ENCODE data around the gene JMJD7. TPM values are rescaled to one million over a fixed set of nuclear protein-coding genes. Genes with fewer than 3 reads are reported as not detected.

The JMJD7 gene
- total RNA-seq, 1 donor from 2014 or later = 26.2 TPM

GRCh38 chr15:41851167-41851523 lies 23.3 kb downstream of the JMJD7 start:
- no peaks in the 10 kb centered on the region for H3K4me1 Mint-ChIP-seq (ENCODE audit: low read depth)
- H3K9me3 Mint-ChIP-seq (ENCODE audit: low read depth) = no peaks in the 10 kb centered on the region
- TF ChIP-seq, protein P1, sequence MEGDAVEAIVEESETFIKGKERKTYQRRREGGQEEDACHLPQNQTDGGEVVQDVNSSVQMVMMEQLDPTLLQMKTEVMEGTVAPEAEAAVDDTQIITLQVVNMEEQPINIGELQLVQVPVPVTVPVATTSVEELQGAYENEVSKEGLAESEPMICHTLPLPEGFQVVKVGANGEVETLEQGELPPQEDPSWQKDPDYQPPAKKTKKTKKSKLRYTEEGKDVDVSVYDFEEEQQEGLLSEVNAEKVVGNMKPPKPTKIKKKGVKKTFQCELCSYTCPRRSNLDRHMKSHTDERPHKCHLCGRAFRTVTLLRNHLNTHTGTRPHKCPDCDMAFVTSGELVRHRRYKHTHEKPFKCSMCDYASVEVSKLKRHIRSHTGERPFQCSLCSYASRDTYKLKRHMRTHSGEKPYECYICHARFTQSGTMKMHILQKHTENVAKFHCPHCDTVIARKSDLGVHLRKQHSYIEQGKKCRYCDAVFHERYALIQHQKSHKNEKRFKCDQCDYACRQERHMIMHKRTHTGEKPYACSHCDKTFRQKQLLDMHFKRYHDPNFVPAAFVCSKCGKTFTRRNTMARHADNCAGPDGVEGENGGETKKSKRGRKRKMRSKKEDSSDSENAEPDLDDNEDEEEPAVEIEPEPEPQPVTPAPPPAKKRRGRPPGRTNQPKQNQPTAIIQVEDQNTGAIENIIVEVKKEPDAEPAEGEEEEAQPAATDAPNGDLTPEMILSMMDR (IDR thresholded peaks at IDR 0.05; ENCODE audit: unreplicated experiment) = no peak
- DNase-seq (ENCODE audit: low spot score, unreplicated experiment) = no peak
- H3K36me3 Mint-ChIP-seq (ENCODE audit: insufficient read depth) = peaks cover 7% of the 10 kb centered on the region
- H3K4me3 Mint-ChIP-seq (ENCODE audit: low read depth) = no peak overlapping the region
- no peaks in the 10 kb centered on the region for H3K27me3 Mint-ChIP-seq
- H3K27ac Mint-ChIP-seq = no peak overlapping the region

DNA sequence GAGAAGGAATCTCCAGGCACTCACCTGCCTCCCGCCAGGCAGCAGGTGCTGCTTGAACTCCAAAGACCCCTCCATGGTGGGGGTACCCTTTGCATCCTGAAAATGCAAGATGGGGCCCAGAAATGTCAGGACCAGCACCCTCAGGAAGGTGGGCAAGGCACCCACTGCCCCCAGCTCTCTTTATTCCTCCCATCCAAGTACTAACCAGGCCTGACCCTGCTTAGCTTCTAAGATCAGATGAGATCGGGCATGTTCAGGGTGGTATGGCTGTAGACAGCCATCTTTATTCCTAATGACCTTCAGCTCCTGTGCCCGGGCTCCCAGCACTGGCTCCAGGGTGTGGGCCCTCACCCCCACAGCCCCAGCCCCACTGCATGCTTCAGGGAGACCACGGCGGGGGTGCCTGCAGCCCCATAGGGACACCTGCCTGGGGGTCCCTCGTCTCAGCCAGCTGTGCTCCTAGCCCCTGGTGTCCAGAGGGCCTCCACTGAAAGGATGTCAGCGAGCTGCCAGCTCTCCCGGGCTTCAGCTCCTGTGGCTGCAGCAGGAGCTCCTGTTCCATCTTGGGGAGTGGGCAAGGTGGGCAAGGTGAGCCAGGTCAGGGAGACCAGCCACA lies 24.0 kb downstream of the JMJD7 start:
- Mint-ChIP-seq H3K27me3 (no peaks in the 10 kb centered on the region), H3K9me3 (ENCODE audit: low read depth) (no peaks in the 10 kb centered on the region), H3K4me3 (ENCODE audit: low read depth) (no peak overlapping the region), H3K27ac (no peak overlapping the region), H3K36me3 (ENCODE audit: insufficient read depth) (peaks cover 5% of the 10 kb centered on the region), H3K4me1 (ENCODE audit: low read depth) (no peaks in the 10 kb centered on the region)
- no peak for DNase-seq (ENCODE audit: low spot score, unreplicated experiment)
- TF ChIP-seq, protein P1 (IDR thresholded peaks at IDR 0.05; ENCODE audit: unreplicated experiment) = no peak

GRCh38 chr15:41852736-41853590 lies 25.1 kb downstream of the JMJD7 start:
- H3K27me3 Mint-ChIP-seq = no peaks in the 10 kb centered on the region
- no peaks in the 10 kb centered on the region for H3K9me3 Mint-ChIP-seq (ENCODE audit: low read depth)
- H3K4me1 Mint-ChIP-seq (ENCODE audit: low read depth) = no peaks in the 10 kb centered on the region
- no peak overlapping the region for H3K27ac Mint-ChIP-seq
- H3K4me3 Mint-ChIP-seq (ENCODE audit: low read depth) = no peak overlapping the region
- DNase-seq (ENCODE audit: low spot score, unreplicated experiment) = no peak
- TF ChIP-seq, protein P1 (IDR thresholded peaks at IDR 0.05; ENCODE audit: unreplicated experiment) = no peak
- peaks cover 3% of the 10 kb centered on the region for H3K36me3 Mint-ChIP-seq (ENCODE audit: insufficient read depth)

DNA sequence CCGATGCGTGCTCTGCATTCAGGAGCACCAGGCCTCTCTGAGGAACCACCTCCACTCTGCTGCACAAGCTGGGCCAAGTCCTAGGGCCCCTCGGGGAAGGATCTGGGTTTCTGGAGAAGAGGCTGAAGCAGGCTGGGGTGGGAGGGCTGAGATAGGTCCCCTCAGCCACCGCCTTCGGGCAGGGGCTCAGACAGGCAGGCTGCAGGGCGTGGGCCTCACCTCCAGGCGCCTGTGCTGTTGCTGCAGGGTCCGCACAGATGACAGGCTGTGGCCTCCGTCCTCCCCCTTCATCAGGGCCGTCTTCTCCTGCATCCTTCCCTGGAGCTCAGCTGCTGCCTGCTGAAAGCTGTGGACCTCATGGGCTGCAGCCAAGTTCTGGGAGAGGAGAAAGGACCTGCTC lies 25.9 kb downstream of the JMJD7 start:
- Mint-ChIP-seq H3K27me3 (no peaks in the 10 kb centered on the region), H3K4me1 (ENCODE audit: low read depth) (no peaks in the 10 kb centered on the region), H3K4me3 (ENCODE audit: low read depth) (no peak overlapping the region), H3K27ac (no peak overlapping the region), H3K36me3 (ENCODE audit: insufficient read depth) (no peaks in the 10 kb centered on the region), H3K9me3 (ENCODE audit: low read depth) (no peaks in the 10 kb centered on the region)
- TF ChIP-seq, protein P1 (IDR thresholded peaks at IDR 0.05; ENCODE audit: unreplicated experiment) = no peak
- no peak for DNase-seq (ENCODE audit: low spot score, unreplicated experiment)

- Mint-ChIP-seq H3K4me3 (ENCODE audit: low read depth) (no peak overlapping the region), H3K4me1 (ENCODE audit: low read depth) (no peaks in the 10 kb centered on the region), H3K27me3 (no peaks in the 10 kb centered on the region), H3K27ac (no peak overlapping the region), H3K9me3 (ENCODE audit: low read depth) (no peaks in the 10 kb centered on the region), H3K36me3 (ENCODE audit: insufficient read depth) (no peaks in the 10 kb centered on the region)
- TF ChIP-seq, protein P1 (IDR thresholded peaks at IDR 0.05; ENCODE audit: unreplicated experiment) = no peak
- no peak for DNase-seq (ENCODE audit: low spot score, unreplicated experiment)
Measured at GRCh38 chr15:41854443-41854842, 26.6 kb downstream of the JMJD7 start.

Data from progenitor cell of endocrine pancreas (in vitro differentiated cells).